GM23248 (cell line): ENCODE results near the gene ZNF783. TPM values are rescaled to one million over a fixed set of nuclear protein-coding genes. Genes with fewer than 3 reads are reported as not detected.
A peak's percentile ranks its signal among the peaks of the same experiment; 100 is the strongest.
"Not testable (repeated sequence)": the region's sequence is repeated elsewhere in the genome, so short reads cannot be mapped to it uniquely, and the experiment has no call there.

Source experiments
- DNase-seq: peaks from one replicate; pipeline ENCODE4 v3.0.0-alpha.2; 2015
- H2AFZ ChIP-seq: fragments of 200-600 bp; sonication (generic); 2 replicates; pipeline ENCODE4 v1.6.1; 2016; ENCODE audit warnings: antibody characterized with exemption
- H3F3A ChIP-seq: fragments of 200-600 bp; sonication (generic); 2 replicates; pipeline ENCODE4 v1.6.1; 2016; ENCODE audit warnings: mild to moderate bottlenecking, antibody characterized with exemption, mixed run types; ENCODE audit not compliant: insufficient read depth
- H3K27ac ChIP-seq: fragments of 200-600 bp; sonication (generic); 2 replicates; pipeline ENCODE4 v1.5.1; 2016; ENCODE audit warnings: mild to moderate bottlenecking
- H3K27me3 ChIP-seq: fragments of 200-600 bp; sonication (generic); replicated peaks from 2 replicates; pipeline ENCODE4 v1.6.1; 2016; ENCODE audit warnings: mild to moderate bottlenecking; ENCODE audit not compliant: insufficient read depth
- H3K36me3 ChIP-seq: fragments of 200-600 bp; sonication (generic); 2 replicates; pipeline ENCODE4 v1.6.1; 2016; ENCODE audit warnings: low read depth, mild to moderate bottlenecking
- H3K4me1 ChIP-seq: fragments of 200-600 bp; sonication (generic); 2 replicates; pipeline ENCODE4 v1.6.1; 2016; ENCODE audit warnings: mild to moderate bottlenecking; ENCODE audit not compliant: insufficient read depth
- H3K4me2 ChIP-seq: fragments of 200-600 bp; sonication (generic); one replicate; pipeline ENCODE4 v1.6.1; 2016; ENCODE audit warnings: mild to moderate bottlenecking; ENCODE audit not compliant: unreplicated experiment
- H3K4me3 ChIP-seq: fragments of 200-600 bp; sonication (generic); 2 replicates; pipeline ENCODE4 v1.5.1; 2016; ENCODE audit warnings: mild to moderate bottlenecking
- H3K79me2 ChIP-seq: fragments of 200-600 bp; sonication (generic); 2 replicates; pipeline ENCODE4 v1.6.1; 2016; ENCODE audit warnings: mild to moderate bottlenecking; ENCODE audit not compliant: insufficient read depth
- H3K9ac ChIP-seq: fragments of 200-600 bp; sonication (generic); 2 replicates; pipeline ENCODE4 v1.6.1; 2016; ENCODE audit warnings: mild to moderate bottlenecking
- H3K9me2 ChIP-seq: fragments of 200-600 bp; sonication (generic); 2 replicates; pipeline ENCODE4 v1.6.1; 2016; ENCODE audit warnings: mixed run types, mild to moderate bottlenecking, moderate library complexity; ENCODE audit not compliant: insufficient read depth
- H3K9me3 ChIP-seq: fragments of 200-600 bp; sonication (generic); one replicate; pipeline ENCODE4 v1.6.1; 2017; ENCODE audit warnings: low read depth
- H4K20me1 ChIP-seq: fragments of 200-600 bp; sonication (generic); 2 replicates; pipeline ENCODE4 v1.6.0; 2016; ENCODE audit not compliant: insufficient read depth
- EZH2 ChIP-seq: fragments of 200-600 bp; sonication (generic); IDR thresholded peaks from 2 replicates; pipeline ENCODE4 v1.6.1; 2018; ENCODE audit warnings: antibody characterized with exemption, mild to moderate bottlenecking; ENCODE audit not compliant: insufficient read depth, poor library complexity, severe bottlenecking
- EZH2phosphoT487 ChIP-seq: fragments of 200-600 bp; sonication (generic); IDR thresholded peaks from 2 replicates; pipeline ENCODE4 v1.6.1; 2018; ENCODE audit warnings: antibody characterized with exemption, moderate library complexity, mild to moderate bottlenecking, low read depth; ENCODE audit not compliant: insufficient read depth
- WGBS, 2 experiments: methylation state at CpG; one replicate each; pipeline ENCODE4 v1.1.6; 2015 to 2017; ENCODE audit warnings: low lambda C conversion rate in 2 of 2, low coverage in 1 of 2; ENCODE audit errors: missing lambda C conversion rate in 2 of 2; 5-methylcytosine and 5-hydroxymethylcytosine counted together
- in situ Hi-C: fragments of 300-500 bp; cut with MboI; formaldehyde crosslinking; loops from 2 replicates; pipeline ENCODE4 v1.15.0; 2020
- polyA plus RNA-seq: library from polyadenylated mRNA; unstranded; fragments of >200 nt; fragmentation: Nextera tagmentation; extraction: Ambion mirVana; gene quantifications from 2 replicates; pipeline ENCODE4 v1.2.1, GENCODE V29; 2016
- total RNA-seq: library from RNA; depleted of rRNA; stranded (reverse); fragments of >200 nt; shearing (Covaris generic); gene quantifications from 2 replicates; pipeline ENCODE4 v1.2.3, GENCODE V29; 2014

ZNF783 gene
- total and polyA plus RNA-seq, 2 experiments from 2014 or later = 3.6 to 8.6 TPM

GRCh38 chr7:149241696-149242095, 20.3 kb upstream of the ZNF783 start:
- Histone ChIP-seq H3F3A (no peaks in the 10 kb centered on the region), H3K9ac (no peak overlapping the region), H3K4me1 (peaks cover 15% of the 10 kb centered on the region), H4K20me1 (no peaks in the 10 kb centered on the region), H3K9me2 (no peaks in the 10 kb centered on the region), H2AFZ (no peak overlapping the region), H3K9me3 (no peaks in the 10 kb centered on the region), H3K4me3 (no peak overlapping the region), H3K36me3 (no peaks in the 10 kb centered on the region), H3K4me2 (no peak overlapping the region), H3K79me2 (peaks cover 72% of the 10 kb centered on the region), H3K27ac (no peak overlapping the region), H3K27me3 (no peaks in the 10 kb centered on the region)
- TF ChIP-seq EZH2 (no peak), EZH2phosphoT487 (no peak)
- 88 to 89% methylated on average over 5 of the region's 5 CpGs for WGBS, 2 experiments
- in situ Hi-C loops = no loop called here
- DNase-seq = no peak

GRCh38 chr7:149245244-149245643, 16.8 kb upstream of the ZNF783 start:
- peak overlapping the region; percentile 22; the same call in 1 of the 2 replicates for H3K27ac ChIP-seq
- H2AFZ ChIP-seq = no peak overlapping the region
- DNase-seq = peak; percentile 65
- H3K36me3 ChIP-seq = no peaks in the 10 kb centered on the region
- H3K9ac ChIP-seq = no peak overlapping the region
- no peaks in the 10 kb centered on the region for H4K20me1 ChIP-seq
- H3F3A ChIP-seq = no peaks in the 10 kb centered on the region
- in situ Hi-C loops = no loop called here
- no peak overlapping the region for H3K4me2 ChIP-seq
- TF ChIP-seq EZH2phosphoT487 = no peak
- no peak overlapping the region for H3K4me3 ChIP-seq
- peaks cover 11% of the 10 kb centered on the region for H3K4me1 ChIP-seq
- H3K79me2 ChIP-seq = peaks cover 95% of the 10 kb centered on the region
- WGBS, 2 experiments = 46 to 49% methylated on average over 5 of the region's 5 CpGs
- H3K9me3 ChIP-seq = no peaks in the 10 kb centered on the region
- H3K9me2 ChIP-seq = no peaks in the 10 kb centered on the region
- no peaks in the 10 kb centered on the region for H3K27me3 ChIP-seq

- DNase-seq = no peak
- in situ Hi-C loops = no loop called here
- 81 to 90% methylated on average over 5 of the region's 5 CpGs for WGBS, 2 experiments
Measured at GRCh38 chr7:149245744-149246143, 16.3 kb upstream of the ZNF783 start.

GRCh38 chr7:149248777-149249176, 13.2 kb upstream of the ZNF783 start:
- Histone ChIP-seq H3K9me3 (no peaks in the 10 kb centered on the region), H3K4me3 (no peak overlapping the region), H3K9ac (no peak overlapping the region), H3F3A (no peaks in the 10 kb centered on the region), H3K36me3 (peaks cover 28% of the 10 kb centered on the region; the same call in 1 of the 2 replicates), H3K4me2 (no peak overlapping the region), H3K79me2 (peaks cover 59% of the 10 kb centered on the region), H3K4me1 (no peaks in the 10 kb centered on the region), H3K9me2 (no peaks in the 10 kb centered on the region), H3K27me3 (no peaks in the 10 kb centered on the region), H3K27ac (0 out of 2 replicates have a peak overlapping the region, but pooled peaks have one; percentile 33), H2AFZ (no peak overlapping the region), H4K20me1 (no peaks in the 10 kb centered on the region)
- DNase-seq = no peak
- WGBS, 2 experiments = 57 to 78% methylated on average over 3 of the region's 3 CpGs
- in situ Hi-C loops = no loop called here
- TF ChIP-seq EZH2 = no peak
- TF ChIP-seq EZH2phosphoT487 = no peak

More at GRCh38 chr7:149245744-149246143, 16.3 kb upstream of the ZNF783 start:
- peak overlapping the region; percentile 22; the same call in 1 of the 2 replicates for H3K27ac ChIP-seq
- no peak overlapping the region for H2AFZ ChIP-seq
- no peaks in the 10 kb centered on the region for H3K9me3 ChIP-seq
- no peak overlapping the region for H3K4me3 ChIP-seq
- TF ChIP-seq EZH2 (no peak), EZH2phosphoT487 (no peak)
- H3K36me3 ChIP-seq = peaks cover 4% of the 10 kb centered on the region; the same call in 1 of the 2 replicates
- no peak overlapping the region for H3K9ac ChIP-seq
- no peaks in the 10 kb centered on the region for H3K9me2 ChIP-seq
- H3F3A ChIP-seq = no peaks in the 10 kb centered on the region
- H3K27me3 ChIP-seq = no peaks in the 10 kb centered on the region
- peaks cover 90% of the 10 kb centered on the region for H3K79me2 ChIP-seq
- no peak overlapping the region for H3K4me2 ChIP-seq
- H3K4me1 ChIP-seq = peaks cover 7% of the 10 kb centered on the region
- H4K20me1 ChIP-seq = no peaks in the 10 kb centered on the region

- H3K9me2 ChIP-seq, H3K4me3 ChIP-seq, H3K27me3 ChIP-seq, DNase-seq, H3K4me1 ChIP-seq, in situ Hi-C loops, H3K4me2 ChIP-seq, H3F3A ChIP-seq, H3K9ac ChIP-seq, H2AFZ ChIP-seq, H3K27ac ChIP-seq, H4K20me1 ChIP-seq, H3K9me3 ChIP-seq: not testable (repeated sequence)
- WGBS, 2 experiments = 96 to 99% methylated on average over 15 to 18 of the region's 18 CpGs
- Histone ChIP-seq H3K36me3 (peaks cover 28% of the 10 kb centered on the region; the same call in 1 of the 2 replicates), H3K79me2 (peaks cover 46% of the 10 kb centered on the region)
Measured at GRCh38 chr7:149250151-149250550, 11.8 kb upstream of the ZNF783 start.

GRCh38 chr7:149251518-149251917, 10.5 kb upstream of the ZNF783 start:
- H3K9me3 ChIP-seq, H3K4me2 ChIP-seq, DNase-seq, H3K9me2 ChIP-seq, H3F3A ChIP-seq, in situ Hi-C loops, H3K4me3 ChIP-seq, H3K4me1 ChIP-seq, H2AFZ ChIP-seq, H4K20me1 ChIP-seq, H3K27me3 ChIP-seq, H3K27ac ChIP-seq, H3K9ac ChIP-seq: not testable (repeated sequence)
- Histone ChIP-seq H3K36me3 (peaks cover 28% of the 10 kb centered on the region; the same call in 1 of the 2 replicates), H3K79me2 (peaks cover 32% of the 10 kb centered on the region)
- WGBS, 2 experiments = 84 to 86% methylated on average over 10 of the region's 10 CpGs
